Sigmoid colon (tissue), 4 donors: ENCODE measurements around the gene TXNDC9.

ENCODE experiments used
- EP300 ChIP-seq, 4 donors: sonication (generic); formaldehyde crosslinking; IDR thresholded peaks; one replicate each; pipeline ENCODE4 v1.6.1; 2017; ENCODE audit warnings: antibody characterized with exemption in 4 of 4
- POLR2A ChIP-seq, 2 donors: fragments of 450-650 bp; IDR thresholded peaks; one replicate each; pipeline ENCODE4 v1.6.1; 2016; ENCODE audit warnings: antibody characterized with exemption in 2 of 2, mild to moderate bottlenecking in 2 of 2, moderate library complexity in 2 of 2
- POLR2AphosphoS5 ChIP-seq, 4 donors: sonication (generic); formaldehyde crosslinking; IDR thresholded peaks; one replicate each; pipeline ENCODE4 v1.6.1; 2017; ENCODE audit warnings: antibody characterized with exemption in 4 of 4
- TF ChIP-seq, protein P1 (sequence below), 4 experiments: fragments of 450-650 bp in 3 of 4; fragments of 200-600 bp in 1 of 4; IDR thresholded peaks; one replicate each; pipeline ENCODE4 v1.5.1; 2016 to 2019; ENCODE audit warnings: antibody characterized with exemption in 4 of 4, mild to moderate bottlenecking in 3 of 4, moderate library complexity in 2 of 4

DNA sequence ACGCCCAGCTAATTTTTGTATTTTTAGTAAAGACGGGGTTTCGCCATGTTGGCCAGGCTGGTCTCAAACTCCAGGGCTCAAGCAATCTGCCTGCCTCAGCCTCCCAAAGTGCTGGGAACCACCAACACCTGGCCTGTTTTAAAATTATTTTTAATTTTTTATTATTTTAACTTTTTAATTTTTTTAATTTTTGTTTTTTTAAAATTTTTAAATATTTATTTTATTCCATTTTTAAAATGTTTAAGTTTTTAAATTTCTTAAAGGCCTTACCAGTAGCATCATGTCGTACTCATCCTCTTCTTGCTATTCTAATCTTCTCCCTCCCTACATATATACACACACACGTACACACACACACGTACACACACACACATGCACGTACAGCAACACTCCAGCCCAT, 36.6 kb downstream of the TXNDC9 start:
- TF ChIP-seq, protein P1, sequence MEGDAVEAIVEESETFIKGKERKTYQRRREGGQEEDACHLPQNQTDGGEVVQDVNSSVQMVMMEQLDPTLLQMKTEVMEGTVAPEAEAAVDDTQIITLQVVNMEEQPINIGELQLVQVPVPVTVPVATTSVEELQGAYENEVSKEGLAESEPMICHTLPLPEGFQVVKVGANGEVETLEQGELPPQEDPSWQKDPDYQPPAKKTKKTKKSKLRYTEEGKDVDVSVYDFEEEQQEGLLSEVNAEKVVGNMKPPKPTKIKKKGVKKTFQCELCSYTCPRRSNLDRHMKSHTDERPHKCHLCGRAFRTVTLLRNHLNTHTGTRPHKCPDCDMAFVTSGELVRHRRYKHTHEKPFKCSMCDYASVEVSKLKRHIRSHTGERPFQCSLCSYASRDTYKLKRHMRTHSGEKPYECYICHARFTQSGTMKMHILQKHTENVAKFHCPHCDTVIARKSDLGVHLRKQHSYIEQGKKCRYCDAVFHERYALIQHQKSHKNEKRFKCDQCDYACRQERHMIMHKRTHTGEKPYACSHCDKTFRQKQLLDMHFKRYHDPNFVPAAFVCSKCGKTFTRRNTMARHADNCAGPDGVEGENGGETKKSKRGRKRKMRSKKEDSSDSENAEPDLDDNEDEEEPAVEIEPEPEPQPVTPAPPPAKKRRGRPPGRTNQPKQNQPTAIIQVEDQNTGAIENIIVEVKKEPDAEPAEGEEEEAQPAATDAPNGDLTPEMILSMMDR (IDR thresholded peaks at IDR 0.05): no peak
- TF ChIP-seq EP300 (IDR thresholded peaks at IDR 0.05) (no peak), POLR2A (IDR thresholded peaks at IDR 0.05) (no peak), POLR2AphosphoS5 (IDR thresholded peaks at IDR 0.05) (no peak)
